ENCODE data around the gene MAP2K6.

DNA sequence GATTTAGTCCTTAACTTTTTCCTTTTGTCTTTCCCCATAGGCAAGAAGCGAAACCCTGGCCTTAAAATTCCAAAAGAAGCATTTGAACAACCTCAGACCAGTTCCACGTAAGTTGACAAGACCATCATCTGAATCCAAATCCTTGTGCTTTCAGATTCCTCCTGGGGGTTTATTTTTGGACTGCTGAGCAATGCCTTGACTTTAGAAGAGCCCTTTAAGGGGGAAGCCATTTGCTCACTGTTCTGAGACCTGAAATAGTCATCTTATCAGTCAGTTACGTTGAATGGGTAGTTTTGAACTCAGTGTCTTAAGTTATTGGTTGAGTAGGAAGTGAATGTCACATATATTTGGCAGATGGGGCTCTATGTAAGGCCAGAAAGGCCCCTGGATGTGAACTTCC lies 91.2 kb downstream of the MAP2K6 start:
- TF ChIP-seq, protein P1, sequence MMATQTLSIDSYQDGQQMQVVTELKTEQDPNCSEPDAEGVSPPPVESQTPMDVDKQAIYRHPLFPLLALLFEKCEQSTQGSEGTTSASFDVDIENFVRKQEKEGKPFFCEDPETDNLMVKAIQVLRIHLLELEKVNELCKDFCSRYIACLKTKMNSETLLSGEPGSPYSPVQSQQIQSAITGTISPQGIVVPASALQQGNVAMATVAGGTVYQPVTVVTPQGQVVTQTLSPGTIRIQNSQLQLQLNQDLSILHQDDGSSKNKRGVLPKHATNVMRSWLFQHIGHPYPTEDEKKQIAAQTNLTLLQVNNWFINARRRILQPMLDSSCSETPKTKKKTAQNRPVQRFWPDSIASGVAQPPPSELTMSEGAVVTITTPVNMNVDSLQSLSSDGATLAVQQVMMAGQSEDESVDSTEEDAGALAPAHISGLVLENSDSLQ (IDR thresholded peaks at IDR 0.05), result no peak
- TF ChIP-seq HDGF (IDR thresholded peaks at IDR 0.05; ENCODE audit: borderline replicate concordance), result no peak
- TF ChIP-seq FOXA1 (IDR thresholded peaks at IDR 0.05), result no peak
- no peak for TF ChIP-seq SP1 (IDR thresholded peaks at IDR 0.05)
- TF ChIP-seq CTBP1 (IDR thresholded peaks at IDR 0.05; ENCODE audit: borderline replicate concordance), result no peak
- no peak for TF ChIP-seq NFRKB (IDR thresholded peaks at IDR 0.05)
- TF ChIP-seq SUZ12 (IDR thresholded peaks at IDR 0.05), result no peak
- TF ChIP-seq BHLHE40 (IDR thresholded peaks at IDR 0.05; ENCODE audit: borderline replicate concordance), result no peak
- no peak for TF ChIP-seq FOXK2 (IDR thresholded peaks at IDR 0.05)
- no peak for TF ChIP-seq ELF4 (IDR thresholded peaks at IDR 0.05)
- TF ChIP-seq ZNF384 (IDR thresholded peaks at IDR 0.05), result no peak
